Esophagus muscularis mucosa (tissue), 4 donors: ENCODE measurements around the gene PHLPP1. TPM values are rescaled to one million over a fixed set of nuclear protein-coding genes. Genes with fewer than 3 reads are reported as not detected.

Source experiments
- DNase-seq: peaks from one replicate; pipeline ENCODE4 v3.0.0-alpha.2; 2017; ENCODE audit errors: extremely low spot score
- H3K27ac ChIP-seq, 4 donors: fragments of 200-600 bp; sonication (generic); replicated peaks in 1 of 4; 1 replicate in 3 of 4; 2 replicates in 1 of 4; pipeline ENCODE4 v1.5.1; 2016 to 2019; ENCODE audit warnings: mild to moderate bottlenecking in 1 of 4
- H3K27me3 ChIP-seq, 4 donors: fragments of 200-600 bp; sonication (generic); one replicate each; pipeline versions ENCODE4 v1.5.1 to v1.6.0; 2016 to 2019
- H3K36me3 ChIP-seq, 4 donors: fragments of 200-600 bp; sonication (generic); one replicate each; pipeline ENCODE4 v1.5.1; 2016 to 2019
- H3K4me1 ChIP-seq, 4 donors: fragments of 200-600 bp; sonication (generic); one replicate each; pipeline ENCODE4 v1.5.1; 2016 to 2019
- H3K4me3 ChIP-seq, 4 donors: fragments of 200-600 bp; sonication (generic); 1 replicate in 2 of 4; 2 replicates in 2 of 4; pipeline ENCODE4 v1.5.1; 2016 to 2019; ENCODE audit warnings: mild to moderate bottlenecking in 4 of 4, moderate library complexity in 1 of 4
- H3K9me3 ChIP-seq, 4 donors: fragments of 200-600 bp; sonication (generic); 1 replicate in 3 of 4; 2 replicates in 1 of 4; pipeline ENCODE4 v1.5.1; 2016 to 2019
- CTCF ChIP-seq, 3 experiments: fragments of 200-600 bp in 2 of 3; fragments of 450-650 bp in 1 of 3; sonication (generic) in 2 of 3; IDR thresholded peaks; one replicate each; pipeline ENCODE4 v1.5.1; 2017 to 2019; ENCODE audit warnings: antibody characterized with exemption in 3 of 3, mild to moderate bottlenecking in 2 of 3, moderate library complexity in 1 of 3
- EP300 ChIP-seq: sonication (generic); formaldehyde crosslinking; IDR thresholded peaks from one replicate; pipeline ENCODE4 v1.6.1; 2017; ENCODE audit warnings: antibody characterized with exemption
- POLR2A ChIP-seq: fragments of 450-650 bp; IDR thresholded peaks from one replicate; pipeline ENCODE4 v1.6.1; 2017; ENCODE audit warnings: antibody characterized with exemption, moderate library complexity, mild to moderate bottlenecking, low read depth
- POLR2AphosphoS5 ChIP-seq, 2 donors: sonication (generic); formaldehyde crosslinking; IDR thresholded peaks; one replicate each; pipeline ENCODE4 v1.6.1; 2017; ENCODE audit warnings: antibody characterized with exemption in 2 of 2
- WGBS: methylation state at CpG from one replicate; pipeline ENCODE4 v1.1.5; 2018; 5-methylcytosine and 5-hydroxymethylcytosine counted together
- intact Hi-C: fragments of 100-400 bp; cut with DNase I; formaldehyde crosslinking; loops from one replicate; pipeline ENCODE4 v1.15.1; 2023
- total RNA-seq, 4 donors: library from RNA; depleted of rRNA; stranded (reverse); fragments of >200 nt; gene quantifications; one replicate each; pipeline versions ENCODE4 v1.1.0 to v1.2.1, GENCODE V29; 2016

The PHLPP1 gene
- total RNA-seq, 4 donors from 2014 or later: 11.6 to 23.0 (median 17.3) TPM

GRCh38 chr18:62846313-62846712 is 131.0 kb downstream of the PHLPP1 start:
- H3K4me3 ChIP-seq: no peak overlapping the region
- no peak for TF ChIP-seq CTCF (IDR thresholded peaks at IDR 0.05)
- no peak for TF ChIP-seq POLR2AphosphoS5 (IDR thresholded peaks at IDR 0.05)
- TF ChIP-seq EP300: no peak
- no peak for TF ChIP-seq POLR2A
- H3K27me3 ChIP-seq: no peaks in the 10 kb centered on the region
- DNase-seq: no peak
- intact Hi-C loops: no loop called here
- H3K4me1 ChIP-seq: peaks cover 0 to 9% (median 4%) of the 10 kb centered on the region in 4 donors
- H3K36me3 ChIP-seq: no peaks in the 10 kb centered on the region
- H3K27ac ChIP-seq: no peak overlapping the region
- no peaks in the 10 kb centered on the region for H3K9me3 ChIP-seq

GRCh38 chr18:62847081-62847480 is 131.7 kb downstream of the PHLPP1 start:
- no peak for TF ChIP-seq POLR2A
- no peak for TF ChIP-seq CTCF (IDR thresholded peaks at IDR 0.05)
- TF ChIP-seq POLR2AphosphoS5 (IDR thresholded peaks at IDR 0.05): no peak
- TF ChIP-seq EP300: no peak
- WGBS: 87% methylated on average over 4 of the region's 4 CpGs
- H3K27me3 ChIP-seq: no peaks in the 10 kb centered on the region
- no peaks in the 10 kb centered on the region for H3K36me3 ChIP-seq
- DNase-seq: no peak
- intact Hi-C loops: no loop called here
- no peak overlapping the region for H3K4me3 ChIP-seq
- peaks cover 0 to 9% (median 4%) of the 10 kb centered on the region in 4 donors for H3K4me1 ChIP-seq
- H3K9me3 ChIP-seq: no peaks in the 10 kb centered on the region
- H3K27ac ChIP-seq: no peak overlapping the region

- intact Hi-C loops: no loop called here
- TF ChIP-seq POLR2A: no peak
- TF ChIP-seq CTCF (IDR thresholded peaks at IDR 0.05): no peak
- TF ChIP-seq POLR2AphosphoS5 (IDR thresholded peaks at IDR 0.05): no peak
- TF ChIP-seq EP300: no peak
- Histone ChIP-seq H3K4me1 (peaks cover 0 to 9% (median 4%) of the 10 kb centered on the region in 4 donors), H3K27me3 (no peaks in the 10 kb centered on the region), H3K9me3 (no peaks in the 10 kb centered on the region), H3K4me3 (no peak overlapping the region), H3K36me3 (no peaks in the 10 kb centered on the region), H3K27ac (no peak overlapping the region)
- no peak for DNase-seq
- 100% methylated on average over 1 of the region's 1 CpG for WGBS
Observed at GRCh38 chr18:62848946-62849345, 133.6 kb downstream of the PHLPP1 start.

- H3K4me1 ChIP-seq: peaks cover 0 to 9% (median 2%) of the 10 kb centered on the region in 4 donors
- no peak for DNase-seq
- H3K4me3 ChIP-seq: no peak overlapping the region
- intact Hi-C loops: no loop called here
- WGBS: 69% methylated on average over 7 of the region's 7 CpGs
- no peak for TF ChIP-seq POLR2A
- no peak for TF ChIP-seq POLR2AphosphoS5 (IDR thresholded peaks at IDR 0.05)
- no peak for TF ChIP-seq CTCF (IDR thresholded peaks at IDR 0.05)
- no peak for TF ChIP-seq EP300
- H3K36me3 ChIP-seq: no peaks in the 10 kb centered on the region
- no peaks in the 10 kb centered on the region for H3K27me3 ChIP-seq
- H3K27ac ChIP-seq: peak overlapping the region in 3 of 4 donors; percentile 0 to 36 (median 17)
- no peaks in the 10 kb centered on the region for H3K9me3 ChIP-seq
Observed at GRCh38 chr18:62850619-62851306, 135.4 kb downstream of the PHLPP1 start.

GRCh38 chr18:62852851-62853250 is 137.5 kb downstream of the PHLPP1 start:
- H3K27ac ChIP-seq: no peak overlapping the region
- H3K27me3 ChIP-seq: no peaks in the 10 kb centered on the region
- no peaks in the 10 kb centered on the region for H3K9me3 ChIP-seq
- DNase-seq: no peak
- TF ChIP-seq EP300 (no peak), POLR2AphosphoS5 (IDR thresholded peaks at IDR 0.05) (no peak), CTCF (IDR thresholded peaks at IDR 0.05) (no peak), POLR2A (no peak)
- WGBS: 66% methylated on average over 2 of the region's 2 CpGs
- H3K4me1 ChIP-seq: peaks cover 0 to 9% (median 4%) of the 10 kb centered on the region in 4 donors
- H3K4me3 ChIP-seq: no peak overlapping the region
- intact Hi-C loops: no loop called here
- no peaks in the 10 kb centered on the region for H3K36me3 ChIP-seq
